ENCODE data around the gene RAPGEF4.
"Not testable (repeated sequence)": the region's sequence is repeated elsewhere in the genome, so short reads cannot be mapped to it uniquely, and the experiment has no call there.

Gene RAPGEF4

GRCh38 chr2:173010233-173010632 is 274.6 kb downstream of the RAPGEF4 start:
- no peak for DNase-seq

- no peak for DNase-seq
Observed at GRCh38 chr2:173016451-173016850, 280.8 kb downstream of the RAPGEF4 start.

- no peak for DNase-seq
Observed at GRCh38 chr2:173017646-173018420, 282.2 kb downstream of the RAPGEF4 start.

GRCh38 chr2:173019755-173020154 is 284.1 kb downstream of the RAPGEF4 start:
- DNase-seq, result no peak

GRCh38 chr2:173021939-173022371 is 286.3 kb downstream of the RAPGEF4 start:
- no peak for DNase-seq

- DNase-seq, result no peak
Observed at GRCh38 chr2:173023718-173024117, 288.1 kb downstream of the RAPGEF4 start.

GRCh38 chr2:173026479-173026878 is 290.8 kb downstream of the RAPGEF4 start:
- DNase-seq, result no peak

- DNase-seq, result peak; percentile 87
Observed at GRCh38 chr2:173027181-173028128, 291.8 kb downstream of the RAPGEF4 start.

- no peak for DNase-seq
Observed at GRCh38 chr2:173028141-173028540, 292.5 kb downstream of the RAPGEF4 start.

GRCh38 chr2:173028671-173029070 is 293.0 kb downstream of the RAPGEF4 start:
- DNase-seq, result no peak

GRCh38 chr2:173030561-173031490 is 295.2 kb downstream of the RAPGEF4 start:
- DNase-seq, result no peak

- no peak for DNase-seq
Observed at GRCh38 chr2:173032032-173032431, 296.4 kb downstream of the RAPGEF4 start.

- DNase-seq, result no peak
Observed at GRCh38 chr2:173033084-173033483, 297.4 kb downstream of the RAPGEF4 start.

GRCh38 chr2:173034143-173034542 is 298.5 kb downstream of the RAPGEF4 start:
- no peak for DNase-seq

GRCh38 chr2:173037245-173038120 is 301.8 kb downstream of the RAPGEF4 start:
- DNase-seq, result no peak

GRCh38 chr2:173038257-173038656 is 302.6 kb downstream of the RAPGEF4 start:
- DNase-seq, result not testable (repeated sequence)

GRCh38 chr2:173040729-173041128 is 305.1 kb downstream of the RAPGEF4 start:
- DNase-seq, result no peak

GRCh38 chr2:173043476-173043875 is 307.8 kb downstream of the RAPGEF4 start:
- DNase-seq, result no peak

GRCh38 chr2:173043897-173044519 is 308.4 kb downstream of the RAPGEF4 start:
- no peak for DNase-seq

- DNase-seq, result no peak
Observed at GRCh38 chr2:173044686-173045085, 309.0 kb downstream of the RAPGEF4 start.

- no peak for DNase-seq
Observed at GRCh38 chr2:173045181-173045580, 309.5 kb downstream of the RAPGEF4 start.
